Stimulated activated CD4-positive, alpha-beta T cell treated with anti-CD3 and anti-CD28 coated beads, Interleukin-2, amount 100 ng/mL, for 48 hours (primary cell): ENCODE measurements around the gene CTNND1.
"Not testable (repeated sequence)": the region's sequence is repeated elsewhere in the genome, so short reads cannot be mapped to it uniquely, and the experiment has no call there.

Experiments used
- DNase-seq, 2 donors: peaks; one replicate each; pipeline ENCODE4 v3.0.0-alpha.2; 2020

CTNND1 gene

GRCh38 chr11:57761301-57762234, at the start of gene CTNND1:
TSS of gene CTNND1 (plus strand) at chr11:57761802. CDS start at chr11:57791479, 29,677 bp downstream.
- DNase-seq, result no peak

- DNase-seq, result peak; percentile 84
Measured at GRCh38 chr11:57712256-57713150, 49.1 kb upstream of the CTNND1 start, which contains the start of gene TMX2. TSS of gene TMX2 (plus strand) at chr11:57712593. CDS start at chr11:57712619, 26 bp downstream.

GRCh38 chr11:57713835-57714234, 47.8 kb upstream of the CTNND1 start:
- no peak for DNase-seq

- DNase-seq, result not testable (repeated sequence)
Measured at GRCh38 chr11:57716726-57717125, 44.9 kb upstream of the CTNND1 start.

- no peak for DNase-seq
Measured at GRCh38 chr11:57727185-57727584, 34.4 kb upstream of the CTNND1 start.

GRCh38 chr11:57728829-57729228, 32.8 kb upstream of the CTNND1 start:
- DNase-seq, result no peak

GRCh38 chr11:57729479-57729878, 32.1 kb upstream of the CTNND1 start:
- no peak for DNase-seq

- DNase-seq, result no peak
Measured at GRCh38 chr11:57732661-57733060, 28.9 kb upstream of the CTNND1 start.

- DNase-seq, result no peak
Measured at GRCh38 chr11:57735619-57736298, 25.8 kb upstream of the CTNND1 start.

GRCh38 chr11:57741132-57742086, 20.2 kb upstream of the CTNND1 start, which contains the start of gene SELENOH:
TSS of gene SELENOH (plus strand) at chr11:57741491. CDS start at chr11:57741596, 105 bp downstream.
- peak; percentile 92 to 93 for DNase-seq

- DNase-seq, result no peak
Measured at GRCh38 chr11:57742087-57742452, 19.5 kb upstream of the CTNND1 start.

GRCh38 chr11:57744357-57744756, 17.2 kb upstream of the CTNND1 start:
- no peak for DNase-seq

GRCh38 chr11:57745206-57745605, 16.4 kb upstream of the CTNND1 start:
- DNase-seq, result no peak

GRCh38 chr11:57746920-57747319, 14.7 kb upstream of the CTNND1 start:
- no peak for DNase-seq

- no peak for DNase-seq
Measured at GRCh38 chr11:57751176-57751575, 10.4 kb upstream of the CTNND1 start.

GRCh38 chr11:57751676-57752253, 9.8 kb upstream of the CTNND1 start, which contains the start of gene BTBD18:
TSS of gene BTBD18 (minus strand) at chr11:57751819. CDS start at chr11:57751188, 631 bp downstream.
- no peak for DNase-seq

- no peak for DNase-seq
Measured at GRCh38 chr11:57752954-57753353, 8.6 kb upstream of the CTNND1 start.

- DNase-seq, result no peak
Measured at GRCh38 chr11:57758174-57758573, 3.4 kb upstream of the CTNND1 start.

GRCh38 chr11:57762235-57762861, 746 bp downstream of the CTNND1 start:
- no peak for DNase-seq

- DNase-seq, result no peak
Measured at GRCh38 chr11:57763568-57763967, 2.0 kb downstream of the CTNND1 start.

GRCh38 chr11:57764021-57764420, 2.4 kb downstream of the CTNND1 start:
- no peak for DNase-seq
